Measurements from ENCODE around the gene CDIPT.

The CDIPT gene

GRCh38 chr16:29824589-29825144, 38.4 kb downstream of the CDIPT start:
- no peak for DNase-seq

GRCh38 chr16:29821643-29822115, 41.3 kb downstream of the CDIPT start:
- no peak for DNase-seq

- peak; percentile 55 for DNase-seq
Observed at GRCh38 chr16:29820730-29821642, 42.0 kb downstream of the CDIPT start.

- DNase-seq: peak; percentile 50
Observed at GRCh38 chr16:29820271-29820701, 42.7 kb downstream of the CDIPT start, which contains the start of gene MVP. MVP (plus strand) TSS chr16:29820462; CDS start chr16:29830550, 10,088 bp downstream.

GRCh38 chr16:29819506-29819905, 43.5 kb downstream of the CDIPT start:
- DNase-seq: no peak

- DNase-seq: no peak
Observed at GRCh38 chr16:29818082-29818481, 44.9 kb downstream of the CDIPT start.

- DNase-seq: peak; percentile 41
Observed at GRCh38 chr16:29816694-29817441, 46.2 kb downstream of the CDIPT start.

- peak; percentile 100 for DNase-seq
Observed at GRCh38 chr16:29815793-29816693, 47.0 kb downstream of the CDIPT start, which contains the start of gene PAGR1. PAGR1 (plus strand) TSS chr16:29816152; CDS start chr16:29816526, 374 bp downstream.

- DNase-seq: no peak
Observed at GRCh38 chr16:29815032-29815721, 47.8 kb downstream of the CDIPT start.

- no peak for DNase-seq
Observed at GRCh38 chr16:29814592-29814991, 48.4 kb downstream of the CDIPT start.

GRCh38 chr16:29813644-29814562, 49.1 kb downstream of the CDIPT start:
- no peak for DNase-seq

GRCh38 chr16:29812754-29813643, 50.0 kb downstream of the CDIPT start:
- DNase-seq: no peak

GRCh38 chr16:29811896-29812665, 50.9 kb downstream of the CDIPT start, which contains the start of gene PRRT2:
PRRT2 (plus strand) TSS chr16:29812193; CDS start chr16:29813055, 862 bp downstream.
- peak; percentile 44 for DNase-seq

- DNase-seq: peak; percentile 86
Observed at GRCh38 chr16:29811170-29811895, 51.7 kb downstream of the CDIPT start.

- DNase-seq: no peak
Observed at GRCh38 chr16:29810699-29811169, 52.3 kb downstream of the CDIPT start.

- DNase-seq: peak; percentile 42
Observed at GRCh38 chr16:29809850-29810698, 53.0 kb downstream of the CDIPT start.

Measured in CD4-positive, alpha-beta T cell treated with Interferon gamma for 1 hour (primary cell).